T-helper 1 cell treated with Interleukin-12 subunit alpha and Interleukin-12 subunit beta and Interleukin-4 antibody, amounts not matched to agents 30 μg/mL and 1 μg/mL, for 36 hours (primary cell): ENCODE results near the gene NALCN.

Experiments used
- H3K27ac Mint-ChIP-seq: one replicate; pipeline ENCODE4 v1.8.0; 2021; ENCODE audit warnings: mild to moderate bottlenecking, mixed read lengths
- H3K27me3 Mint-ChIP-seq: one replicate; pipeline ENCODE4 v1.8.0; 2021; ENCODE audit warnings: low read depth, mixed read lengths
- H3K36me3 Mint-ChIP-seq: one replicate; pipeline ENCODE4 v1.8.0; 2021; ENCODE audit warnings: low read depth, mixed read lengths
- H3K4me1 Mint-ChIP-seq: one replicate; pipeline ENCODE4 v1.8.0; 2021; ENCODE audit warnings: low read depth, mixed read lengths
- H3K4me3 Mint-ChIP-seq: one replicate; pipeline ENCODE4 v1.8.0; 2021; ENCODE audit warnings: mild to moderate bottlenecking, moderate library complexity, mixed read lengths
- H3K9me3 Mint-ChIP-seq: one replicate; pipeline ENCODE4 v1.8.0; 2021; ENCODE audit warnings: mixed read lengths

The NALCN gene

DNA sequence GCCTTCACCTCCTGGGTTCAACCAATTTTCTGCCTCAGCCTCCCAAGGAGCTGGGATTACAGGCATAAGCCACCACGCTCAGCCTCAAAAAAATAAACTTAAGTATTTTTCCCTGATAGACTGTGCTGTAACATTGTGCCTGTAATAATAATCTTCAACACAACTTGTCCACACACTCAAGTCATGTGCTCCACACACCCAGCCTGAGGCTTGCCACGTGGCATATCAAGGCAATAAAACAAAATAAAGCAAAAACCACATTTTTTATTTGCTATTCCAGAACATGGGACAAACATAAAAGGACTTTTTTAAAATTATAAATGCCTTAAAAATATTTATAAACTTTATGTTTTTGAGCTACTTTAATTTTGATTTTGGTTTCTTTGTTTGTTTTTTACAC, 115.8 kb downstream of the NALCN start:
- Mint-ChIP-seq H3K4me1 (no peaks in the 10 kb centered on the region), H3K4me3 (no peak overlapping the region), H3K36me3 (no peaks in the 10 kb centered on the region), H3K27me3 (no peaks in the 10 kb centered on the region), H3K9me3 (no peaks in the 10 kb centered on the region), H3K27ac (no peak overlapping the region)

DNA sequence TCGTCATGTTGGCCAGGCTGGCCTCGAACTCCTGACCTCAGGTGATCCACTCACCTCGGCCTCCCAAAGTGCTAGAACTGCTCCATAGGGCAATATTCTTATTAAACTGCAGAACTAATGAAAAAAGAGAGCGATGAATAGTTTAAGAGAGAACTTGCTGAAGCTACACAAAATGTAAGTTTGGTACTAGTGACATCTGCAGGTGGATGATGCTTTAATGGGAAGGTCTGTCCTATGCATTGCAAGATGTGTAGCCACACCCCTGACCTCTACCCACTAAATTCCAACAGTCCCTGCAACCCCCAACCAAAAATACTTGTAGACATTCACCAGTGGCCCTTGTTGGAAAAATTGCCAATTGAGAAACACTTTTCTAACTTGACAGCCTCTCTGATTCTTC, 117.8 kb downstream of the NALCN start:
- no peaks in the 10 kb centered on the region for H3K4me1 Mint-ChIP-seq
- H3K27me3 Mint-ChIP-seq, result no peaks in the 10 kb centered on the region
- H3K36me3 Mint-ChIP-seq, result no peaks in the 10 kb centered on the region
- H3K4me3 Mint-ChIP-seq, result no peak overlapping the region
- no peaks in the 10 kb centered on the region for H3K9me3 Mint-ChIP-seq
- H3K27ac Mint-ChIP-seq, result no peak overlapping the region

- H3K27me3 Mint-ChIP-seq, result no peaks in the 10 kb centered on the region
- no peaks in the 10 kb centered on the region for H3K9me3 Mint-ChIP-seq
- no peak overlapping the region for H3K27ac Mint-ChIP-seq
- H3K36me3 Mint-ChIP-seq, result no peaks in the 10 kb centered on the region
- no peaks in the 10 kb centered on the region for H3K4me1 Mint-ChIP-seq
- H3K4me3 Mint-ChIP-seq, result no peak overlapping the region
Observed at GRCh38 chr13:101297794-101298193, 118.5 kb downstream of the NALCN start.

- H3K9me3 Mint-ChIP-seq, result no peaks in the 10 kb centered on the region
- H3K4me1 Mint-ChIP-seq, result no peaks in the 10 kb centered on the region
- no peak overlapping the region for H3K27ac Mint-ChIP-seq
- no peak overlapping the region for H3K4me3 Mint-ChIP-seq
- no peaks in the 10 kb centered on the region for H3K27me3 Mint-ChIP-seq
- no peaks in the 10 kb centered on the region for H3K36me3 Mint-ChIP-seq
Observed at GRCh38 chr13:101292711-101293110, 123.6 kb downstream of the NALCN start.

DNA sequence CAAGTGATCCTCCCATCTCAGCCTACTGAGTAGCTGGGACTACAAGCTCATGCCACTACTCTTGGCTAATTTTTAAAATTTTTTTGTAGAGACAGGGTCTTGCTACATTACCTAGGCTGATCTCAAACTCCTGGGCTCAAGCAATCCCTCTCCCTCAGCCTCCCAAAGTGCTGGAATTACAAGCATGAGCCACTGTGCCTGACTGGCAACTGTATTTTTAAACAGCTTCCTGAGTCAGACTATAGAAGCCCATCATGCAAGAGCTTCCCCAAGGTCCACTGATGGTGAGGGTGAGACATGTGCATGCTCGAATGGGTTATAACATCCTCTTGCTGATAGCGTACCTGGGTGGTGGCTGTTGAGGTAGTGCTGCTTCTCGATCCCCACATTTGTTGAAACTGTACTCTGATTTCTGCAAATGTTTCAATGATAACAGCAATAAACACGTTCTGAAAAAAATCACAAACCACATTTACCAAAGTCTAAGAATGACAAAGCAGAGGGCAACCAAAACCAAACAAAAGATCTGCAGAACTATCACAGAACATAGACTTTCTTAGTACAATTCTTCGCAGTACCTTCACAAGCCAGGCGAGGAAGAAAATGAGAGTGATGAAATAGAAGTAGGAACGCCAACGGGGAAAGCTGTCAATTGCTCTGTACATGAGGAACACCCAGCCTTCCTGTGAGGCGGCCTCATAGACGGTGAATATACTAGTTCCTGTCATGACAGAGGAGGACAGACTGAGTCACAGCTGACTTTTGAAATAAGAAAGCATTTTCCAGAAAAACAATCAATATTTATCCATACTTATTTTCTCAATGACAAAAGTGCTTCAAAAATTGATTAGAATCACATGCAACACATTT, 124.4 kb downstream of the NALCN start:
- H3K36me3 Mint-ChIP-seq, result no peaks in the 10 kb centered on the region
- no peak overlapping the region for H3K27ac Mint-ChIP-seq
- no peaks in the 10 kb centered on the region for H3K27me3 Mint-ChIP-seq

DNA sequence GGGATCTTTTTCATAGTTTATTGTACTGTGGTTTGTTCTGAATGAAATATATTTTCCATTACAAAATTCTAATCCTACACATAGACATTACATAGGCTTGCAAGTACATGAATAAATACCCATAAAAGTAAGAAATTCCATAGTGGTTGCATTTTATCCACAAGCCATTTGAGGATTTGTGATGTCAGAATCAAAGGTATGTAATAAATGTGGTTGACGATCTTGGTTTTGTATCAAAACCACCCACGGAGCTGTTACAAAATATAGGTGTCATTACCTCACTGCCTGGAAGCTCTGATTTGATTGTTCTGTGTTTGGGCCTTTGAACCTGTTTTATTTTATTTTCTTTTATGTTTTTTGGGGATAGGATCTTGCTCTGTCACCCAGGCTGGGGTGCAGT, 125.1 kb downstream of the NALCN start:
- Mint-ChIP-seq H3K4me1 (no peaks in the 10 kb centered on the region), H3K4me3 (no peak overlapping the region), H3K9me3 (no peaks in the 10 kb centered on the region), H3K27ac (no peak overlapping the region), H3K27me3 (peaks cover 3% of the 10 kb centered on the region), H3K36me3 (no peaks in the 10 kb centered on the region)

More for the DNA sequence above, 124.4 kb downstream of the NALCN start:
- H3K4me1 Mint-ChIP-seq, result no peaks in the 10 kb centered on the region
- H3K9me3 Mint-ChIP-seq, result no peaks in the 10 kb centered on the region
- H3K4me3 Mint-ChIP-seq, result no peak overlapping the region

- H3K27ac Mint-ChIP-seq, result no peak overlapping the region
- H3K36me3 Mint-ChIP-seq, result no peaks in the 10 kb centered on the region
- H3K9me3 Mint-ChIP-seq, result no peaks in the 10 kb centered on the region
- peaks cover 3% of the 10 kb centered on the region for H3K27me3 Mint-ChIP-seq
- no peak overlapping the region for H3K4me3 Mint-ChIP-seq
- H3K4me1 Mint-ChIP-seq, result no peaks in the 10 kb centered on the region
Observed at GRCh38 chr13:101289764-101290163, 126.5 kb downstream of the NALCN start.

DNA sequence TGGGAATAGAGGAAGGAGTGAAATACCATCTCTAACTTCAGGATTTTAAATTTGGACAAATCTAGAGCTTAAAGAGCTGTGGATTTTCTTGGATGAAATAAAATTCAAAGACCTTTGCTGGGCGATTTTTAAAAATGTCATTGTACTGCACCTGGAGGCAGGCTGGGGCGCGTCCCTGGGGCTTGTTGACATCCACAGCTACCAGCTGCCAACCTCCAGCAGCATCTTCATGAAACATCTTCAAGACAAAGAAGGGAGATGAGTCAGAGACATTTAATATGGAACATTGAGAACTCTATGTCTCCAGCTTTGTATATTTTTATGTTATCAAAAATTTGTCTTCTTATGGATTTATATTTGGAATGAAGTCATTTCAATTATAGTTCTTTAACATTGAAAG, 132.5 kb downstream of the NALCN start:
- Mint-ChIP-seq H3K4me1 (no peaks in the 10 kb centered on the region), H3K9me3 (no peaks in the 10 kb centered on the region), H3K4me3 (no peak overlapping the region), H3K36me3 (no peaks in the 10 kb centered on the region), H3K27me3 (peaks cover 3% of the 10 kb centered on the region), H3K27ac (no peak overlapping the region)

DNA sequence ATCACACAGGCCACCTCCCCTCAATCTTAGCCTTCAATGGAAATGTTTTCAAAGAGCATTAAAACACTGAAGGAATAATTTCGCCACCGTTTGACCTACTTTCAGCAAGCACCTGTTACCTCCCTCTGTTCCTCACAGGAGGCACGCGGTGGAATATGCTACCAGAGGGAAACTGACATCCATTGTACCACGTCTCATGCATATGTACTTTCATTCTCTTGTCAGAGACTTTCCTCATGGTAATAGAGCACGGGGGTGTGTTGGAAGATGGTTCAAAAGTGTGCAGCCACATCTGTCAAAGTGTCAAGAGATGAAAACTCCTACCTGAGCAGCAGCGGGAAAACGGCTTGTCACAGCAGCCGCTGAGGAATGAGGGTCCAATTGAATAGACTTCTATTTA, 143.4 kb downstream of the NALCN start:
- Mint-ChIP-seq H3K9me3 (no peaks in the 10 kb centered on the region), H3K4me3 (no peak overlapping the region), H3K36me3 (no peaks in the 10 kb centered on the region), H3K27me3 (no peaks in the 10 kb centered on the region), H3K4me1 (no peaks in the 10 kb centered on the region), H3K27ac (no peak overlapping the region)

DNA sequence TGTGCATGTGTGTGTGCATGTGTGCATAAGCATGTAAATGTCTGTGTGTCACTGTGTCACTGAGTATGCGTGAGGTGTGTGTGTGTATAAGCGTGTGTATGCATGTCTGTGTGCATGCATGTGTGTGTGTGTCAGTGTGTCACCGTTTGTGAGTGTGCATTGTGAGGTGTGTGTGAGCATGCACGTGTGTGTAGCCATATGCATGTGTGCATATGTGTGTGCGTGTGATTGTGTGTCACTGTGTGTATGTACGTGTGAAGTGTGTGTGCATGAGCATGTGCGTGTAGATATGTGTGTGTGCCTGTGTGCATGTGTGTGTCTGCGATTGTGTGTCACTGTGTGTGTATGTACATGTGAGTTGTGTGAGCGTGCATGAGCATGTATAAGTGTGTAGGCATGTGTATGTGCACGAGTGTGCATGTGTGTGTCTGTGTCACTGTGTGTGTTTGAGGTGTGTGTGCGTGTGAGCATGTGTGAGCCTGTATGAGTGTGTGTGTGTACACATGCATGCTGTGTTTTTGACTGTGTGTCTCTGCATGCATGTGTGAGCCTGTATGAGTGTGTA, 144.5 kb downstream of the NALCN start:
- Mint-ChIP-seq H3K4me1 (no peaks in the 10 kb centered on the region), H3K36me3 (no peaks in the 10 kb centered on the region), H3K27ac (no peak overlapping the region), H3K4me3 (no peak overlapping the region), H3K27me3 (no peaks in the 10 kb centered on the region), H3K9me3 (no peaks in the 10 kb centered on the region)

DNA sequence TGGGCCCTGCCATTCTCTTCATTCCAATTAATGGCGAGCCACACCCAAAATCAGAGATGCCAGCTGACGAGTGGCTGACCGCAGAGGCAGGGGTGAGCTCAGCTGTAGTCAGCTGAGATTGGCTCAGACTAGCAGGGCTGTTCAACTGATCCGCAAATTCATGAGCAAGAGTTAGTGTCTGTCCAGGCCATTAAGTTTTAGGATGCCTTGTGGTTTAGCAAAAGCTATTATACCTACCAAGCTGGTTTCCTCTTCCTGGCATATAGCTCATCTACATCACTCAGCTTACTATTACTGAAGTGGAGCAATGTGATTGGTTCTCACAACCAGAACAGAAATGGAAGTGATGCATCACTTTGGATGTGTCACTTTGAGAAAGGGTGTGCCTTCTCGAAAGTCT, 148.7 kb downstream of the NALCN start:
- Mint-ChIP-seq H3K4me1 (peaks cover 2% of the 10 kb centered on the region), H3K4me3 (no peak overlapping the region), H3K36me3 (no peaks in the 10 kb centered on the region), H3K27ac (no peak overlapping the region), H3K9me3 (no peaks in the 10 kb centered on the region), H3K27me3 (peaks cover under 1% of the 10 kb centered on the region)

DNA sequence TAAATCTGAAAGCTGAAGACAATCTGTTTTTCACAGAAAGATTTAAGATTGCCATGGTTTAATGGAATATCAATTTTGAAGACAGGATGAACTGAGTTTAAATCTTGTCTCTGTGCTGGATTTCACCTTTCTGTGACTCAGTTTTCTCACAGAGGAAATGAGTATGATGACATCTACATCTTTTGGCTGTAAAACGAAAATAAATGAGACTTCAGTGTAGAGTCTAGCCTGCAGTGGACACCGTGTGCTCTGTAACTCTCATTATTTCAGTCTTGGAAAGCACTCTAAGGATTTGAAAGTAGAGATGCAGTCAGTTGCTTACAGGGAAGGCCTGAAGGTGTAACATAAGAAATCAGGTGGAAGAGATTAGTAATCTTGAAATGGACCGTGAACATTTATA, 150.4 kb downstream of the NALCN start:
- Mint-ChIP-seq H3K4me3 (no peak overlapping the region), H3K9me3 (no peaks in the 10 kb centered on the region), H3K27ac (no peak overlapping the region), H3K4me1 (peaks cover 2% of the 10 kb centered on the region), H3K27me3 (peaks cover 7% of the 10 kb centered on the region), H3K36me3 (no peaks in the 10 kb centered on the region)

- H3K4me1 Mint-ChIP-seq, result peaks cover 2% of the 10 kb centered on the region
- H3K9me3 Mint-ChIP-seq, result no peaks in the 10 kb centered on the region
- H3K4me3 Mint-ChIP-seq, result no peak overlapping the region
- no peaks in the 10 kb centered on the region for H3K36me3 Mint-ChIP-seq
- peaks cover 13% of the 10 kb centered on the region for H3K27me3 Mint-ChIP-seq
- no peak overlapping the region for H3K27ac Mint-ChIP-seq
Observed at GRCh38 chr13:101264931-101265330, 151.4 kb downstream of the NALCN start.

DNA sequence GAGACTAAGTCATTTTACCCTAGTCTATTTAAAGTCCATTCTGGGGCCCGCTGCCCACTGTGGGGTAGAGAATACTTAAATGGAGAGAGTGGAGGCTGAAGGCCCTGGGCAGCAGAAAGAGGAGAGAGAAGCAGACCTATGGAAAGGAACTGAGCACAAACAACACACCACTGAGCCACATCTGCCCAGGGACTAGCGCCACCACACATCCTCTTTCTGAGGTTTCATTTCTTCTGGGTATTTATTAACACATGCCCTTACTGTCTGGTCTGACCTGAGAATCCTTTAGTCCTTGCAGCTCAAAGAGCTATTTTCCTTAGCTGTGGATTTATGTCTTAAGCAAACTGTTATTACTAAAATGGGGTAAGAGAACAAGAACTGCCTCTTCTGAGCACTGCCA, 154.0 kb downstream of the NALCN start:
- no peaks in the 10 kb centered on the region for H3K9me3 Mint-ChIP-seq
- peaks cover 8% of the 10 kb centered on the region for H3K4me1 Mint-ChIP-seq
- peaks cover 13% of the 10 kb centered on the region for H3K27me3 Mint-ChIP-seq
- no peaks in the 10 kb centered on the region for H3K36me3 Mint-ChIP-seq
- no peak overlapping the region for H3K27ac Mint-ChIP-seq
- H3K4me3 Mint-ChIP-seq, result no peak overlapping the region

GRCh38 chr13:101258509-101258908, 157.8 kb downstream of the NALCN start:
- Mint-ChIP-seq H3K4me3 (no peak overlapping the region), H3K4me1 (peaks cover 6% of the 10 kb centered on the region), H3K27ac (no peak overlapping the region), H3K9me3 (no peaks in the 10 kb centered on the region), H3K36me3 (no peaks in the 10 kb centered on the region), H3K27me3 (peaks cover 19% of the 10 kb centered on the region)
